DMS79 (cell line): ENCODE results near the gene FGF21.
"Not testable (repeated sequence)": the region's sequence is repeated elsewhere in the genome, so short reads cannot be mapped to it uniquely, and the experiment has no call there.

Experiments used
- DNase-seq: peaks from one replicate; lab custom pipeline; 2025; lab: John Stamatoyannopoulos, UW

Gene FGF21

DNA sequence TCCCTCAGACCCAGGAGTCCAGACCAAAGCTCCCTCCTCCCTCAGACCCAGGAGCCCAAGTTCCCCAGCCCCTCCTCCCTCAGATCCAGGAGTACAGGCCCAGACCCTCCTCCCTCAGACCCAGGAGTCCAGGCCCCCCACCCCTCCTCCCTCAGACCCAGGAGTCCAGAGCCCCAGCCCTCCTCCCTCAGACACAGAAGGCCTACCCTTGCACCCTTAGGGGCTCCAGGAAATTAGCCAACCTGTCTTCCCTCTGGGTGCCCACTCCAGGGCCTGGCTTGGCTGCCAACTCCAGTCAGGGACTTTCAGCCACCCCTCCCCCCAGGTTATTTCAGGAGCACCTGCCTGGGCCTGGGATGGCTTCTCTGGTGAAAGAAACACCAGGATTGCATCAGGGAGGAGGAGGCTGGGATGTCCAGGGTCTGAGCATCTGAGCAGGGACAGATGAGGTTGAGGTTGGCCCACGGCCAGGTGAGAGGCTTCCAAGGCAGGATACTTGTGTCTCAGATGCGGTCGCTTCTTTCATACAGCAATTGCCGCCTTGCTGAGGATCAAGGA, at the start of gene FGF21:
Gene FGF21, plus strand, starts transcription at position 441 of the 558 bp plus-strand sequence. CDS start 713 bp downstream, outside the sequence.
- DNase-seq: no peak

DNA sequence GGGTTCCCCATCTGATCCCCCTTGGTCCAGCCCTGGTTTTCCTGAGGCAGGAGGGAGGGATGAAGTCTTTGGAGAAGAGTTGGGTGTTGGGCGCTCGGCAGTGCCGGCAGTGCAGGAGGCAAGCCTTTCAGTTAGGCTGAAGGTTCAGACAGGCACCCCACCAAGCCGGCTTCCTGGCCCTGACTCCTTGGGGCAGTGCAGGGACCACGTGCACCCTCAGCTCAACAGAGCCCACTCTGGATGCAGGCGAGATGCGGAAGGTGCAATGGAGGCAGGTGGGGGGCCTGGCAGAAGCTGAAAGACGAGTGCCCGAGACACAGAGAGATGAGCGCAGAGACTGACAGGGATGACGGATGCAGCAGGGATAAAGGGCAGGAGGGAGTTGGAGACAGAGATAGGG, 46.9 kb upstream of the FGF21 start:
- no peak for DNase-seq

- no peak for DNase-seq
These were observed 44.1 kb upstream of the FGF21 start for GRCh38 chr19:48711106-48711662.

GRCh38 chr19:48713041-48713863, 42.1 kb upstream of the FGF21 start:
- no peak for DNase-seq

DNA sequence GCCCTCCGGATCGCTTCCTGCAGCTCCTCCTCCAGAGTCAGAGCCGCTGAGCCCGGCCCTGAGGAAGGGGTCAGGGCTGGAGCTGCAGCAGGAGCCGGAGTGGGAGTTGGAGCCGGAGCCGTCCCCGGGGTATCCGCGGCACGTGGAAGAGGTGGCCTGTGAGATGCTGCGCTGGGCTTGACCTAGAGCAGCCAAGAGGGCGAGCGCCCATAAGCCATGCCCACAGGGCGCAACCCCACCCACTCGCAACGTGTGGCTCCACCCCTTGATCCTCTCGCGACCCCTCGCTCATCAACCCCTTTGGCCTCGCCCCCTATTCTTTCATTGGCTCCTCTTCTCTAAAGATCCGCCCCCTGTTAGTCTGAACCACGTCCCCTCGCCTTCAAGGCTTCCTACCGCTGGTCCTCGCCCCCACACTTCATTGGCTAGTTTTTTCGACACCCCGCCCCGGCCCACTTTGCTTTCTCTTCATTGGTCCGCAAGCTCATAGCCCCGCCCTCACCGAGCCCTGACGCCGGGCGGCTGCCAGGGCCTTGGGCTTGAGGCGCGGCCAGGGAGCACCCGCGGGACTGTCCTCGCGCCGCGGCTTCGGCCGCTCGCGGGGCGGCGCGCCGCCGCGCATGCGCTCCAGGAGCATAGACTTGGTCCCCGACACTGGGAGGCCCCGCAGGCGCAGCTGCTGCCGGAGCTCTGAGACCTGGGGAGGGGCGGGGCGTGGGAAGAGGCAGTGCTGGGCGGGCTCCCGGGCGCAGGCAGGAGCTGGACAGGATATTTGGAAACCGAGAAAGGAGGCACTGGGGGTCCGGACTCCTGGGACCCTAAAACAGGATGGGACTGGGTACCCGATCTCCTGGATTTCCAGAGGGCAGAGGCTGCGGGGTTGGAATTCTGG, 41.2 kb upstream of the FGF21 start:
- DNase-seq: peak; percentile 99

- peak; percentile 43 for DNase-seq
These were observed 40.3 kb upstream of the FGF21 start for GRCh38 chr19:48714759-48715675.

DNA sequence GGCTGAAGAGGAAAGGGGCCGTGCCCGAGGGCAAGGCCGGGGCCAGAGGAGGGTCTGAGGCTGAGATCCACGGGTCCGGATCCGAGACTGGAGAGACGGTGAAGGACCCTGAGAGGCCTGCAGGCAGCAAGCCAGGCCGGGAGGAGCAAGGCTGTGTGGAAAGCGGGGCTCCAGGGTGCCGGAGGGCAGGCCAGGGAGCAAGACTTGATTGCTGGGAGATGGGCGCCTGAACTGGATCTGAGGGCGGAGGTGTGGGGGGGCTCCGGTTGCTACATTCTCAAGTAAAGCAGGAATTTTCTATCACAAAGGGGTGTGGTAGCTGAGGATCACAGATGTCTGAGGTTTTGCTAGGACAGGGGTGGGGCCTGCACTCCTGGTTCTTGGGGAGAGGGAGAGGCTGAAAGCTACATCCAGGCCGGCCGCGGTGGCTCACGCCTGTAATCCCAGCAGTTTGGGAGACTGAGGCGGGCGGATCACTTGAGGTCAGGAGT, 39.6 kb upstream of the FGF21 start:
- DNase-seq: peak; percentile 43

DNA sequence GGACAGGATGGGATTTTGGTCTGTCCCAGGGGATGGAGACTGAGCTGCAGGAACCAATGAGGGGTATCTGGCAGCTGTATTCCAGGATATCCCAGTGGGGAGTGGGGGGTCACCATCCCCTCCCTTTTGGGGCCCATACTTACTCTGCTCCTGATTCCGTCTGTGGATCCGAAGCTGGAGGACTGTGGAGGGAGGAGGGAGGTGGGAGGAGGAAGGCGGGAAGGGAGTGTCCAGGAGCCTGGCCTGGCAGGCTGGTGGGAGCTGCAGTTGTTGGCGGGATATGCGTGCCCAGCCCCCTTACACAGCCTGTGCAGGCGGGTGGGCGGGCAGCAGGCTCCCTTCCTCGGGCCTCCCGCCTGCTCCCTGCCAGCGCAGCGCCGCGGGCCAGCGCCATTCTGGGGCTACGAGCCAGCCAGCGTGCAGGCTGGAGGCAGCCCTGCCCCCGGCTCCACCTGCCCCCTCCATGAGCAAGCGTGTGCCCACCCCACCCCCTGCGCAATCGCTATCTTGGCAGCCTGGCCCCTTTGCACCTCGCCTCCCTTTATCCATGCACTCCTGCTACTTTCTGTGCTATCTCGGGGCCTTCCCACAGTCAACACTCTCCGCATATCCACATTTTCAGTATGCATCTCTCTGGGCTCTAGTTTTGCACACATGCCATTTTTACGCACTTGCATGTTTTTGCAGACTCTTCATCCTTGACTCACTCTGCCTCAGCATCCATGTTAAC, 38.6 kb upstream of the FGF21 start:
- DNase-seq: peak; percentile 78

DNA sequence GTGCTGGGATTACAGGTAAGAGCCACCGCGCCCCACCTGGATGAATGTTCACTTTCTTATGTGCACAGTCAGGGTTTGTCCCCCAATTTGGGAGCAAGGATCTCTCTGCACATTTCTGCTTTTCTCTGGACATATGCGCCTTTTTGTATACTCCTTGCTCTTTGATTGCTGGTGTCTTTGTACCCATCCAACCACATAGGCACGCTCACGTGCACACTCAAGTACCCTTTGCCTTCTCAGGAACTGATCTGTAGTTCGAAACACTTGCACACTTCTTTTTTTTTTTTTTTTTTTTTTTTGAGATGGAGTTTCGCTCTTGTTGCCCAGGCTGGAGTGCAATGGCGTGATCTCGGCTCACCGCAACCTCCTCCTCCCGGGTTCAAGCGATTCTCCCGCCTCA, 37.2 kb upstream of the FGF21 start:
- DNase-seq: not testable (repeated sequence)

GRCh38 chr19:48718711-48719231, 36.6 kb upstream of the FGF21 start:
- no peak for DNase-seq

GRCh38 chr19:48719263-48720171, 35.8 kb upstream of the FGF21 start, which contains the start of gene MAMSTR:
TSS of gene MAMSTR (minus strand) at chr19:48719725. CDS start at chr19:48719031, 694 bp downstream.
- DNase-seq: no peak

DNA sequence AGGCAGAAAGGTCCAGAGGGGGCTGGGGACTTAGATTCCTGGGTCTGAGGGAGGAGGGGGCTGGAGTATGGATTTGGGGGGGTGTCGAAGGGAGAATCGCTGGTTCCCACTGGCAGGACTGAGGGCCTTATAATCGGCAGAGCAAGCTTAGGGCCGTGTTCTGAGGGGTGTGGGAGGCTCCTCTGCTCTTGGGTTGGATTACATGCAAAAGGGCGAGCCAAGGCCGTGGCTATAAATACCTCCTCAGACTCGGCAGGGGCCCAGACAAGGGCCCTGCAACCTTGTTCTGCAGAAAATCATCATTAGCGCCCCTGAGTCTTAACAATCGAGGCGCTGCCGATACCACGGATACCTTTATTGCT, 35.1 kb upstream of the FGF21 start:
- DNase-seq: no peak

- DNase-seq: peak; percentile 98
These were observed 34.6 kb upstream of the FGF21 start for GRCh38 chr19:48720613-48721296.

DNA sequence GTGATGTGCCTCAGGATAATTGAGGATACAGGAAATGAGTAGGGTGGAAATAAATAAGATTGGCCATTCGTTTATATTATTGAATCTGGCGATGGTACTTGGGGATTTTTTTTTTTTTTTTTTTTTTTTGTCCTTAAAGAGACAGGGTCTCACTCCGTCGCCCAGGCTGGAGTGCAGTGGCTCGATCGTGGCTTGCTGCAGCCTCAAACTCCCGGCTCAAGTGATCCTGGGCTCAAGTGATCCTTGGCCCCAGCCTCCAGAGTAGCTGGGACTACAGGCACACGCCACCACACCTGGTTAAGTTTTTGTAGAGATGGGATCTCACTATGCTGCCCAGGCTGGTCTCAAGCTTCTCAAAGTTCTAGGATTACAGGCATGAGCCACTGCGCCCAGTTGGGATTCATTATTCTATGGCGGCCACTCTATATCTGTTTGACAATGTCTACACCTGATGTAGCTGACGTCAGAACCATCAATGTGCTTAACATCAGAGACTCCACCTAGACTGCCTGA, 33.1 kb upstream of the FGF21 start:
- no peak for DNase-seq

DNA sequence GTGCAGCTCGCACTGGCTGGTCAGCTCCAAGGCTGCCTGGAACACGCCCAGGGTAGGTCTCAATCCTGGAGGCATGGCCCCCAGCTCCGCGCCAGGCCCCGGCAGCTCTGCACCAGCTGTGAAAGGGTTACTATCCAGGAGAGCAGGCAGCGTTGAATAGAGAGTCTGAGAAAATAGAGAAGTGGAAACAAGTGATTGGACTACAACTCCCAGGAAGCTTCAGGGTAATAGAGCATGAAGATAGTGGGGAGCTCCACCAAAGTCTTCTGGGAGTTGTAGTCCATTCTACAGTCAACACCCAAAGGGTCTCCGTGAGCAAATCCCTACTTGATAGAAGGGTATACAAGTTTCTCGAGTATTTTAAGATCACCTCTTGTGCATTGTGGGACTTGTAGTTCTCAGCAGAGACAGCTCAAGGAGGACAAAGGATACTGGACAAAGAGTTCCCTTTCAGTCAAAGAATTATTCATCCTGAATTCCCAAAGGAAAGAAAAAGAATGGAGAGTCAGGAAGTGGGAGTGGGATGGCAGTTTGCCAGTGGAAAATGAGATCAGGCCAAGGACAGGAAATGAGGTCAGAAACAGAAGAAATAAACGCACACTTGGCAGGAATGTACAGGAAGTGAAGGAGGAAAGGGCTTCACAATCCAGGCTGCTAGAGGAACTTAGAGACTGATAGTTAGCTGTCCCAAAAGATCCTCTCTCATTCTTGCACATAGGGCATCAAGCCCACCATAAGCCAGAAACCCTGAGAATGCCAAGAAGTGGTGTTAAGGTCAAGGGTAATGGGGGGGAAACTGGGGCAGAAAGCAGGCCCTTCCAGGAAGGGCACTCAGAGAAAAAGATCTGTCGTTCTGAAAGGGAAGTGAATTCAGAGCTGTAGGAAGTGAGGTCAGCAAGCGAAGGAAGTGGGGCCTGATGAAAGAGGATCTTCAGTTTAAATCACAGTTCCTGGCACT, 30.2 kb upstream of the FGF21 start:
- no peak for DNase-seq

DNA sequence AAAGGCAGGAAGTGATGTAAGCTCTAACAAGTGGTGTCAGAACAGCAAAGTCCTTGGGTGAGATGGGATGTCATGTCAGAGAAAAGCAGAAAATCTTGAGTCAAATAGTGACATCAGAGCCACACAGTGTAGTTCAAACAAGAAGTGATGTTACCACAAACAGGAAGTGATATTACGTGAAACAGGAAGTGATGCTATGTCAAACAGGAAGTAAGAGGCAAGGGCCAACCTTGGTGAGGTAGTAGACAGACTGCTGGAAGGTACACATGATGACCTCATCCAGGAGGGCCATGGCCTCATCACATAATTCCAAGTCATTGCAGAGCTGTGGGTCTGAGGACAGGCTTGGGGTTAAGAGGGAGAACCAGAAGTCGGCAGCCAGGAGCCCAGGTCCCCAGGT, 28.8 kb upstream of the FGF21 start:
- no peak for DNase-seq
